ENCODE results near the gene CBX8.
A peak's percentile ranks its signal among the peaks of the same experiment; 100 is the strongest.

Gene CBX8

GRCh38 chr17:79803421-79803996 lies 6.6 kb upstream of the CBX8 start:
- no peak for DNase-seq

- DNase-seq = no peak
Observed at GRCh38 chr17:79802736-79803420, 6.0 kb upstream of the CBX8 start.

GRCh38 chr17:79802039-79802735 lies 5.3 kb upstream of the CBX8 start:
- no peak for DNase-seq

- no peak for DNase-seq
Observed at GRCh38 chr17:79801156-79802038, 4.5 kb upstream of the CBX8 start.

GRCh38 chr17:79800325-79801155 lies 3.7 kb upstream of the CBX8 start:
- peak; percentile 83 for DNase-seq

- no peak for DNase-seq
Observed at GRCh38 chr17:79799538-79800324, 2.9 kb upstream of the CBX8 start.

- DNase-seq = no peak
Observed at GRCh38 chr17:79799174-79799537, 2.3 kb upstream of the CBX8 start.

- no peak for DNase-seq
Observed at GRCh38 chr17:79798299-79799173, 1.7 kb upstream of the CBX8 start.

GRCh38 chr17:79797492-79798298 lies 818 bp upstream of the CBX8 start:
- DNase-seq = no peak

- no peak for DNase-seq
Observed at GRCh38 chr17:79796444-79796762, 474 bp downstream of the CBX8 start.

GRCh38 chr17:79795795-79796443 lies 958 bp downstream of the CBX8 start:
- DNase-seq = no peak

- DNase-seq = no peak
Observed at GRCh38 chr17:79794659-79795511, 2.0 kb downstream of the CBX8 start.

GRCh38 chr17:79793924-79794304 lies 3.0 kb downstream of the CBX8 start:
- no peak for DNase-seq

- no peak for DNase-seq
Observed at GRCh38 chr17:79792984-79793923, 3.6 kb downstream of the CBX8 start.

GRCh38 chr17:79792341-79792871 lies 4.5 kb downstream of the CBX8 start:
- DNase-seq = no peak

GRCh38 chr17:79791735-79792161 lies 5.1 kb downstream of the CBX8 start:
- DNase-seq = no peak
